DMS153 treated with DMSO at 0.1 percent for 48 hours (cell line): ENCODE data around the gene RFTN1.

Source experiments
- DNase-seq: peaks from one replicate; lab custom pipeline; 2025; ENCODE audit not compliant: unreplicated experiment; lab: John Stamatoyannopoulos, UW

Gene RFTN1

GRCh38 chr3:16383864-16384263 lies 129.6 kb downstream of the RFTN1 start:
- DNase-seq: no peak

DNA sequence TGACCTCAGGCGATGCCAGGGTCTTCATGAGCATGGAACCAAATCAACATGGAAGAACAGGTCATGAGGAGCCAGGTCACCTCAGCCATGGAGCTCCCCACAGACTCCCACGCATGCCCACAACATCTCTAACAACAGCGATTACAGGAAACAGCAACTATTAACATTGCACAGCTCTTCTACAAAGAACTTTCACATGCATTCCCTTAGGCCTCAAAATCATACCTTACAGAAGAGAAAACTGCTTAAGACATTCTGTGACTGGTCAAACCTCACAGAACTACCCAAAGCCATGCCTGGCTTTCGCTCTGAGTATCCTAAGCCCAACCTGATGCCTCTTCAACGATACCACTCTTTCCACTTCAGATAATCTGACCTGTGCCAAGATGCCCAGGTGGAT lies 130.7 kb downstream of the RFTN1 start:
- no peak for DNase-seq

GRCh38 chr3:16381426-16381825 lies 132.1 kb downstream of the RFTN1 start:
- DNase-seq: no peak

- no peak for DNase-seq
Measured at GRCh38 chr3:16380421-16380820, 133.1 kb downstream of the RFTN1 start.

DNA sequence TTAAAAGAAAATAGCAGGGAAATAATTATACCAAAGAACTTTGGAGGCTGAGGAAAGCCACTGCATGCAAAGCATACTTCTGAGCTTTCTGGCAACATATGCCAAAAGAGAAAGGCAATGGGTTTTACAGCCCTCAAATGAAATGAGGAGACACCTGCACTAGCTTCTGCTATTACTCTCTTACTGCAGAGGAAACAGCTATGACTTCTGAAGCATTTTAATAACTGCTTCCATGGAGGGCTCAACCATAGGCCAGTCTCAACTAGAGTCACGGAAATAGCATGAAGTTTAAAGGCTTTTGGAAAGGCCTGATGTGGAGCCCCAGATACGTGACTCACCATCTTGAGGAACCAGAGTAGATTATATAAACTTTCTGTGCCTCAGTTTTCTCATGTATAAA lies 133.7 kb downstream of the RFTN1 start:
- DNase-seq: no peak

DNA sequence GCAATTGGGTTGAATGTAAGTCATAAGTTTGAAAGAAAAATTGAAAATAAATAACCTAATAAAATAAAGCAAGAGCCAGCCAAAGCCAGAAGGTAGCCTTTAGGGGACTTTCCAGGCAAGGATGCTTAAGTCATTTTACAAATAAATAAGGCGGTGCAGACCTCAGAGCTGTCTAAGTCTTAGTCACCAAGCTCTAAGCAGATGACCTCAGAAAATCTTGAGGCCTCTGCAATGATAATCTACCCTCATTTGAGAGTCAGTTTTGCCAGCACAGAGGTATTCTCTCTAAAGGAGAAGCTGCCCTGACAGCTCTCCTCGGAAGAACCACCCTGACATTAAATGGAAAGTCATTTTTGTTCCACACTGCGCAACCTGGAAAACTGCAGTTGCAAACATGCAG lies 134.6 kb downstream of the RFTN1 start:
- DNase-seq: no peak

DNA sequence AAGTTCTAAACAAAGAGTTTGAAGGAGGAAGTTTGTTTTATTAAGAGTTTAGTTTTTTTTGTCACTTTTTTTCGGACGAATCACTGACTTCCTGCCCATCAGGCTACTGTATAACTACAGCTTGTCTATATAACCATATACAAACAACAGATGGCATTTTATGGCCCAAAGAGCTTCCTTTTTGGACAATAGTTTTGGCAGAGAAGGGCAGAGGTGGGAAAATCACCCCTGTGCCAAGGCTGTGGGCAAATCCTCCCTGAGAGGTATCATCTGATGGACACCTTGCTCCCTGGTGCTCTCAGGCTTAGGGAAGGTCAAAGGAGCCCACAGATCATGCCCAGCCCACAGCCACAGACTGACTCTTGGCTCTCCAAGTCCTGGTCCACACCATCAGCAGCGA lies 135.1 kb downstream of the RFTN1 start:
- DNase-seq: no peak

DNA sequence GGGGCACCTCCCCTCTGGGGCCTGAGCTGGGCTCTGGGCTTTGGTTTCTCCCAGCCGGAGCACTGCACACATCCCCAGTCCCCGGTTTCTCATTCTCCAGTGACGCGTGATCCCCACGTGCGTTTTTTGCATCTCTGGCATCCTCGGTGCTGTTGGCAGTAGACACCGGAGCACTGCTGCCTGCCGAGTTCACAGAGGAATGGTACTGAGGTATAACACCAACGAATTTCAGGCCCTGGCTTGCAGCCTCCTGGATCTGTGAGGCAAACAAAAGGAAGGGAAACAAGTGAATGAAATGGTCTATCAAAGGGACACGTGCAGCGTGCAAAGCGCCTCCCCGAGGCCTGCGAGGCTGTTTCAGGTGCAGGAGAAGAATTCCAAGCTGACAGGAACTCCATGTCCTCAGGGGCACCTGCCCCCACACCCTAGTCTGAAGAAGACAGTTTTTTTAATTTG lies 135.6 kb downstream of the RFTN1 start:
- no peak for DNase-seq

GRCh38 chr3:16377196-16377595 lies 136.3 kb downstream of the RFTN1 start:
- no peak for DNase-seq

DNA sequence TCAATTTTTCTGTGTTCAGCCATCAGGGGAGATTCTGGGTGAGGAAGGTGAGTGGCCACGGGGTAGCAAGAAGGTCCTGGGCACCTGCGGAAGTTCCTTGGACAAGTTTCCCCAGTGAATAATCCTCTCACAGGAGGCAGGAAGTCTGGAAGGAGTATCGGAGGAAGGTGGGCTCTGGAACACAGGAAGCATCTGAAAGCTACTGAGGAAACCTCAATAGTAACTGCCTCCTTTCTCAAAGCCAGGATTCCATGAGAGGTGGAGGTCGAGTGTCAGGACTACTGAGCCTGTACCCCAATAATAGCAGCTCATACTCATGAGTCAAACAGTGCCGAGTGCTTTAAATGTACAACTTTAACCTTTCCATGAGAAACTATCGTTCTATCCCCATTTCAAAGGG lies 137.6 kb downstream of the RFTN1 start:
- no peak for DNase-seq

GRCh38 chr3:16374935-16375245 lies 138.6 kb downstream of the RFTN1 start:
- no peak for DNase-seq

DNA sequence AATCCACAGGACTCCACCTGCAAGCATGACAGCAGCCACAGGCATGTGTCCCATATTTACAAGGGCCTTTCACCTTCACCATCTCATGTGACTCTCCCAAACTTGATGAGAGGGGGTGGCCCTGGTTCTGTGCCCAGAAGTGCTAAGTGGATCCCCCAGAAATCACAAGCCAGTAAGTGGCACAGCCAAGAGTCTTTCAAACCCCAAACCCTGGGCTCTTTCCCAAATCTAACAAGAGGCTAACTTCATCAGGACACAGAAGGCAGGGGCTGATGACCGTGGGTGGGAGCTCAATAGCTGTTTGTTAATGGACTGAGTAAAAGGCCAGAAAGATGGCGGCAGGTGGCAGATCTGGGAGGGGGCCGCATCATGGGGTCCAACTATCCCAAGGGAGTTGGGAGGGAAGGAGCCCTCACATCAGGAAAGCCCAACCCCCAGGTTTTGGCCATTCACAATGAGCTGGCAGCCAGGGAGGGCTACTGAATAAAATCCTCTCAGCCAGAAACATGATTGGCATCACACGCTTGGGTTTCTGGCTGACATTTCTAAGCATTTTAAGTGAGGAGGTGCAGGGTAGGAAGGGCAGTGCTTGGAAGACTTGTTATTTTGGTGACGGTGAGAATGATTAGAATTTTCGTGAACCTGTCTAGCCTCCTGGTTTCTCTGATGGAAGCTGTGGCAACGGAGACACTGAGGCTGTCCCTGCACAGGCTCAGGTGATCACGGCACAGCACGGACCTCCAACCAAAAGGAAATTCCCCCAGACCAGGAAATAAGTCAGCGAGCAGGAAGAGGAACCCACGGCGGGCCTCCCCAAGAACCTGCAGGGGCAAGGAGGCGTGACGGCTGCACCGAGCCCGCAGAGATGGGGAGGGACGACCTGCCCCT lies 139.2 kb downstream of the RFTN1 start:
- no peak for DNase-seq

DNA sequence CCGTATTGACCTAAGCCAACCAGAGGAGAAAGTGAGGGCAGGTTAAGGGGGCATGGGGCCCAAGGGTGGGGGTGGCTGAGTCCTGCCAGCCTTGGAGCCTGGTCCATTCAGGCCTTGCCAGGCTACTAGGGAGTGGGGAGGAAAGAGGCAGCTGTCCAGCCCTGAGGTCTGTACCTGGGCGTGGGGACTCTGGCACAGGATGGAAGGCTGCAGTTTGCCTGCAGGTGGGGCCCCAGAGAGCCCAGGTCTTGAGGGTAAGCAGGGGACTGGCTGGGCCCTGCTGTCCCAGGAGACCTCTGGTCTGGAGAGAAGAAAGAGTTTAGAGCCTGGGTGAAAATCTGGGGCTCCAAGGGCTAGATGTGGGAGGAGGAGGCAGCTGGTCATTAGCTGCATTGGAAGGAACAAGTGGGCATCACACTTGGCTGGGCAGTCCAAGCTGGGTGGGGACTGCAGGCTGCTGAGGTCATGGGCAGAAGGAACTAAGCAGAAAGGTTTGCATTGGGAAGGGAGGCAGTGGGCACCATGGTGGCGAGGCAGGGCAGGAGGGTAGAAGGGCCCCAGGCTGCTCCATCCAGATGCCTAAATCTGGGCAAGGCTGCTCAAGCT lies 140.1 kb downstream of the RFTN1 start:
- DNase-seq: no peak

DNA sequence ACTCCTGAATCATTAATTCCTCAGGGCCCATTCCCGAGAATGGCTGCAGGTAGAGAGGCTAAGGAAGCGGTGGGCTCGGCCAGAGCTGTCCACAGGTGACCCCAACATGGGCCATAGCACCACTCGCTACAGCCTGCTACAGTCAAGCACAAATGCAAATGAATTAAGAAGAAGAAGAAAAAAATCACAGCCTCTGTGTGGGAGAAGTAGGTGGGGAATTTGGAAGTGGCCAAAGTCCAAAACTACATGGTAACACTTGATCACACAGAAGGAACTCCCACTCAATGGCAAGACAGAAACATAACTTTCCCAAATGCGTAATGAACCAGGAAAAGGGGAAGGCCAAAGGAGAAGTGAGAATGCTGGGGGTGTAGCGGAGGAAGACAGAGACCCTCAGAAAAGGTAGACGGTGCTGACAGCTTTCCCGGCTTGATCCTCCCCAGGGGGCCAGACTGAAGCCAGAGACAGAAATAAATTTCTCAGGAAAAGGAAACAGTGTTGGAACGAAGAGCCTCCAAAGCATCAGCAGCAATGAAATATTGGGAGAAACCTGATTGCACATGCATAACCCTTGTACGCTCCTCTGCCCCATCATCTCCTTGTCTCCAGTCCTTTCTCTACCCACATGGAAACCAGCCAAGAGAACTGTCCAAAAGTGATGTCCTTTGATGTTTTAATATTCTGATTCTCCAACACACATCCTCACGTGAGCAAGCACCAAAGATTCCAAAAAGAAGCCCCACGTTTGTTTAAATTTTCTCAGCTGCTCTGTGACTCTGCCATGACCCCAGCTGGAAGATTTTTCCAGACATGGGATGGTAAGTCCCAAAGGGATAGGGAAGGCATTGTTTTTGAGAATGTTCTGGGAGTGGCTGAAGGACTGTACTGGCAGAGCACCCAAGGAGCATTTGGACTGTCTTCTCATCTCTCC lies 140.9 kb downstream of the RFTN1 start:
- DNase-seq: no peak

DNA sequence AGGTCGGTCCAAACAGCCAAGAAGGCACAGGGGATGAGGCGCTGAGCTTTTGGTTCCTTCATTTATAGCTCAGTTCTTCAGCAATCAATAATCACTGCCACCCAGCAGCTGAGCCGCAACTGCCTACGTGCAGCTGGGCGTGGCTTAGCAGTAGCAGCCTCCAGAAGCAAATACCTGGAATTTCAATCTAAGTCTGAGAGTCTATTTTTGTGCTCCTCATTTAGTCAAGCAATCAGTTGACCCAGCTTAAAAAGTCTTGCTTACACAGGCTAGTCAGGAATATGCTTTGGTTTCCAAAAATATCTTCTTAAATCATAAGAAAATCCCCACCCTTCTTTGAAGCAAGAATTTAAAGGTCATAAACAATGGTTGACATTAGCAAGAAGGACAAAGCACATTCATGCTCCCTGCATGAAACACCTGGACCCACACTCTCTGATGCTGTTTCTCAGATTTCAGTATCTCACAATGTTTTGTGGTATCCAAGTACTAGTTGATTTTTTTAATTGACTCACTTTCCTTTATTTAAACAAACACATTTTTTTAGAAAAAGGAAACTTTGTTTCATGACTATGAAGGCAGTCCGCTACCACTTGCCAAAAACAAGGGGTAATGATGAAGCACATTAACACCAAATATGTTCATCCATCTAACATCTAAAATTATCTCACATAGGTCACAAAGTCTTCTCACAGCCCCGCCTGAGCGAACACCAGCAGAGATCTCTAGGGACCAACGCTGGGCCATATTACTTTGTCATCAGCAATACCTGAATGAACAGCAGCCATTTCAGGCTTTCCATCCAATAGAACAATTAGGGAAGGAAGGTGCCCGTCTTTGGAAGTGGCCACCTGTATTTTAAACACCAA lies 142.4 kb downstream of the RFTN1 start:
- DNase-seq: no peak

GRCh38 chr3:16370503-16370871 lies 143.0 kb downstream of the RFTN1 start:
- DNase-seq: no peak

- no peak for DNase-seq
Measured at GRCh38 chr3:16369885-16370284, 143.6 kb downstream of the RFTN1 start.

DNA sequence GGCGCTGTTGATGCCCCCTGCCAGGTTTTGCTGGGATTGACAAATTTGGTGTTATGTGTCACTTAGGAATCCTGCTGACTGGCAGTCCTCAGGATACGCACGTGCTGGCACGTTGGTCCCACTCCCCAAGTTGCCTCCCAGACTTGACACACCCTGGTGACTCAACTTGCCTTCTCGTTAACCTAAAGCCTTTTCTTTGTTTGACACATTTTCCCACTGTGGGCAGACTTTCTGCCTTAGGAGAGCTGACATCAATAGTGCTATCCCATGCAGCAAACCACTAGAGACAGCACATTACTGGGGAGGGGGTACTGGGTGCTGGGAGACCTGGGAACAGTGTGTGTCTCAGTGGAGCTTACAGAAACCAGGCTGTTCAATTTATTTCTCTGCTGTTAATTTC lies 144.2 kb downstream of the RFTN1 start:
- no peak for DNase-seq

GRCh38 chr3:16366581-16366980 lies 146.9 kb downstream of the RFTN1 start:
- DNase-seq: no peak

DNA sequence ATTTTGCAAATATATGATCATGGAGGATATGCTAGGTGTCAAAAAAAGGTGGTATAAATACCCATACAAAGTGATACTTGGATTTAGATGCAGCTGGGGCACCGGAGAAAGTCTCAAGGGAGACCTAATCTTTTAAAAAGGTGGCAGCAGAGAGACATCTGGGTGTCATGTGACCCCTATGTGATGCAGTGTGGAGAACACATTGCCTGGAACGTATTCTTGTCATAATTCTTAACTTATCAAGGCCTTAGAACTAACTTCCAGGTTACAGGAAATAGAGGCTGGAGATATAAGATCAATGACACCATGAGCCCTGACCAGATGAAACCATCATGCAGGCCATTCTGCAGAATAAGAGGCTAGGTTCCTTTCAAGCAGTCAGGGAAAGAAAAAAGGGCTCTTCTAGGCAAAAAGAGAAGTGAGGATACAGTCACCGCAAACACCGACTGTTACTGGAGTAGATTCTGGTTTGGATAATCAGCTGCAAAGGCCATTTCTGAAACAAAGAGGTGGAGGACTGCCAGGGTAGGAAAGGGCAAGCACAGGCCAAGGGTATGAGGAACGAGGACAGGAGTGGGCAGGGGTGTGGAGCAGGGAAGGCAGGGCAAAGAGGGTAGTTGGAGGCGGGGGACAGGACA lies 147.9 kb downstream of the RFTN1 start:
- DNase-seq: no peak
